Measurements from ENCODE around the gene HOXC13. TPM values are rescaled to one million over a fixed set of nuclear protein-coding genes. Genes with fewer than 3 reads are reported as not detected.

HOXC13 gene
- total RNA-seq, 1 experiment from 2014 or later: not detected

GRCh38 chr12:53985994-53986685 lies 47.5 kb downstream of the HOXC13 start:
- H3K9ac ChIP-seq (ENCODE audit: low read length): no peak overlapping the region
- H3K4me2 ChIP-seq (ENCODE audit: low read depth, low read length, poor library complexity, severe bottlenecking): no peak overlapping the region
- H3K79me2 ChIP-seq (ENCODE audit: low read length): no peaks in the 10 kb centered on the region
- H3K4me3 ChIP-seq (ENCODE audit: low read length): no peak overlapping the region
- H4K20me1 ChIP-seq (ENCODE audit: insufficient read depth, low read depth, low read length): no peaks in the 10 kb centered on the region
- peaks cover 19% of the 10 kb centered on the region for H3K4me1 ChIP-seq (ENCODE audit: low read length)
- no peak overlapping the region for H3K27ac ChIP-seq (ENCODE audit: low read length)
- DNase-seq: no peak
- no peaks in the 10 kb centered on the region for H3K9me3 ChIP-seq (ENCODE audit: low read length)
- no peaks in the 10 kb centered on the region for H3K36me3 ChIP-seq (ENCODE audit: insufficient read depth, low read length)
- no peaks in the 10 kb centered on the region for H3K9me2 ChIP-seq (replicated peaks; ENCODE audit: insufficient read depth, low read length)
- no peak overlapping the region for H2AFZ ChIP-seq (ENCODE audit: low read length)
- H3K27me3 ChIP-seq (ENCODE audit: low read length): no peaks in the 10 kb centered on the region

GRCh38 chr12:53986686-53987483 lies 48.3 kb downstream of the HOXC13 start:
- H3K79me2 ChIP-seq (ENCODE audit: low read length): no peaks in the 10 kb centered on the region

GRCh38 chr12:53987787-53988230 lies 49.2 kb downstream of the HOXC13 start:
- H3K9me2 ChIP-seq (replicated peaks; ENCODE audit: insufficient read depth, low read length): no peaks in the 10 kb centered on the region
- no peaks in the 10 kb centered on the region for H3K9me3 ChIP-seq (ENCODE audit: low read length)
- H3K36me3 ChIP-seq (ENCODE audit: insufficient read depth, low read length): no peaks in the 10 kb centered on the region
- H3K4me1 ChIP-seq (ENCODE audit: low read length): peaks cover 19% of the 10 kb centered on the region
- no peaks in the 10 kb centered on the region for H3K27me3 ChIP-seq (ENCODE audit: low read length)
- H3K4me2 ChIP-seq (ENCODE audit: low read depth, low read length, poor library complexity, severe bottlenecking): no peak overlapping the region
- H2AFZ ChIP-seq (ENCODE audit: low read length): no peak overlapping the region
- H3K4me3 ChIP-seq (ENCODE audit: low read length): no peak overlapping the region
- H4K20me1 ChIP-seq (ENCODE audit: insufficient read depth, low read depth, low read length): no peaks in the 10 kb centered on the region
- no peak for DNase-seq
- H3K9ac ChIP-seq (ENCODE audit: low read length): no peak overlapping the region
- no peaks in the 10 kb centered on the region for H3K79me2 ChIP-seq (ENCODE audit: low read length)
- H3K27ac ChIP-seq (ENCODE audit: low read length): no peak overlapping the region

More at GRCh38 chr12:53986686-53987483, 48.3 kb downstream of the HOXC13 start:
- H3K27ac ChIP-seq (ENCODE audit: low read length): no peak overlapping the region
- no peak for DNase-seq
- H4K20me1 ChIP-seq (ENCODE audit: insufficient read depth, low read depth, low read length): no peaks in the 10 kb centered on the region
- no peaks in the 10 kb centered on the region for H3K27me3 ChIP-seq (ENCODE audit: low read length)
- H3K36me3 ChIP-seq (ENCODE audit: insufficient read depth, low read length): no peaks in the 10 kb centered on the region
- no peak overlapping the region for H3K4me3 ChIP-seq (ENCODE audit: low read length)
- H2AFZ ChIP-seq (ENCODE audit: low read length): no peak overlapping the region
- peaks cover 19% of the 10 kb centered on the region for H3K4me1 ChIP-seq (ENCODE audit: low read length)
- no peaks in the 10 kb centered on the region for H3K9me2 ChIP-seq (replicated peaks; ENCODE audit: insufficient read depth, low read length)
- no peak overlapping the region for H3K4me2 ChIP-seq (ENCODE audit: low read depth, low read length, poor library complexity, severe bottlenecking)
- H3K9ac ChIP-seq (ENCODE audit: low read length): no peak overlapping the region
- H3K9me3 ChIP-seq (ENCODE audit: low read length): no peaks in the 10 kb centered on the region

- Histone ChIP-seq H3K79me2 (ENCODE audit: low read length) (no peaks in the 10 kb centered on the region), H3K9ac (ENCODE audit: low read length) (no peak overlapping the region), H3K4me3 (ENCODE audit: low read length) (peak overlapping the region; percentile 12; the same call in 1 of the 2 replicates), H3K9me2 (replicated peaks; ENCODE audit: insufficient read depth, low read length) (no peaks in the 10 kb centered on the region), H3K27ac (ENCODE audit: low read length) (no peak overlapping the region), H3K27me3 (ENCODE audit: low read length) (no peaks in the 10 kb centered on the region), H3K4me2 (ENCODE audit: low read depth, low read length, poor library complexity, severe bottlenecking) (peak overlapping the region; percentile 51), H3K4me1 (ENCODE audit: low read length) (peaks cover 19% of the 10 kb centered on the region), H3K36me3 (ENCODE audit: insufficient read depth, low read length) (no peaks in the 10 kb centered on the region), H4K20me1 (ENCODE audit: insufficient read depth, low read depth, low read length) (no peaks in the 10 kb centered on the region), H3K9me3 (ENCODE audit: low read length) (no peaks in the 10 kb centered on the region), H2AFZ (ENCODE audit: low read length) (no peak overlapping the region)
- DNase-seq: no peak
These were observed 50.1 kb downstream of the HOXC13 start for GRCh38 chr12:53988541-53989226.

- no peaks in the 10 kb centered on the region for H3K9me2 ChIP-seq (replicated peaks; ENCODE audit: insufficient read depth, low read length)
- peak; percentile 82 for DNase-seq
- H3K79me2 ChIP-seq (ENCODE audit: low read length): no peaks in the 10 kb centered on the region
- no peaks in the 10 kb centered on the region for H4K20me1 ChIP-seq (ENCODE audit: insufficient read depth, low read depth, low read length)
- H3K27ac ChIP-seq (ENCODE audit: low read length): no peak overlapping the region
- no peaks in the 10 kb centered on the region for H3K27me3 ChIP-seq (ENCODE audit: low read length)
- peak overlapping the region; percentile 31 for H3K9ac ChIP-seq (ENCODE audit: low read length)
- no peaks in the 10 kb centered on the region for H3K9me3 ChIP-seq (ENCODE audit: low read length)
- peak overlapping the region; percentile 12; the same call in 1 of the 2 replicates for H3K4me3 ChIP-seq (ENCODE audit: low read length)
- H3K36me3 ChIP-seq (ENCODE audit: insufficient read depth, low read length): no peaks in the 10 kb centered on the region
- H3K4me2 ChIP-seq (ENCODE audit: low read depth, low read length, poor library complexity, severe bottlenecking): peak overlapping the region; percentile 51
- peaks cover 19% of the 10 kb centered on the region for H3K4me1 ChIP-seq (ENCODE audit: low read length)
- H2AFZ ChIP-seq (ENCODE audit: low read length): no peak overlapping the region; the same call in 1 of the 2 replicates
These were observed 50.8 kb downstream of the HOXC13 start for GRCh38 chr12:53989227-53990113.

GRCh38 chr12:53990311-53991076 lies 51.9 kb downstream of the HOXC13 start:
- Histone ChIP-seq H3K9ac (ENCODE audit: low read length) (no peak overlapping the region), H3K4me2 (ENCODE audit: low read depth, low read length, poor library complexity, severe bottlenecking) (no peak overlapping the region), H2AFZ (ENCODE audit: low read length) (no peak overlapping the region), H3K4me1 (ENCODE audit: low read length) (peaks cover 21% of the 10 kb centered on the region), H3K27ac (ENCODE audit: low read length) (no peak overlapping the region), H3K27me3 (ENCODE audit: low read length) (no peaks in the 10 kb centered on the region), H3K79me2 (ENCODE audit: low read length) (no peaks in the 10 kb centered on the region), H3K4me3 (ENCODE audit: low read length) (no peak overlapping the region), H3K36me3 (ENCODE audit: insufficient read depth, low read length) (no peaks in the 10 kb centered on the region), H4K20me1 (ENCODE audit: insufficient read depth, low read depth, low read length) (no peaks in the 10 kb centered on the region), H3K9me3 (ENCODE audit: low read length) (no peaks in the 10 kb centered on the region), H3K9me2 (replicated peaks; ENCODE audit: insufficient read depth, low read length) (no peaks in the 10 kb centered on the region)
- DNase-seq: no peak

GRCh38 chr12:53991077-53991460 lies 52.4 kb downstream of the HOXC13 start:
- H3K27ac ChIP-seq (ENCODE audit: low read length): no peak overlapping the region

More at GRCh38 chr12:53991077-53991460, 52.4 kb downstream of the HOXC13 start:
- H4K20me1 ChIP-seq (ENCODE audit: insufficient read depth, low read depth, low read length): no peaks in the 10 kb centered on the region
- peaks cover 27% of the 10 kb centered on the region for H3K4me1 ChIP-seq (ENCODE audit: low read length)
- no peaks in the 10 kb centered on the region for H3K79me2 ChIP-seq (ENCODE audit: low read length)
- H3K9me3 ChIP-seq (ENCODE audit: low read length): no peaks in the 10 kb centered on the region
- H3K4me3 ChIP-seq (ENCODE audit: low read length): no peak overlapping the region
- no peak overlapping the region for H3K9ac ChIP-seq (ENCODE audit: low read length)
- DNase-seq: no peak
- H3K36me3 ChIP-seq (ENCODE audit: insufficient read depth, low read length): no peaks in the 10 kb centered on the region
- H3K4me2 ChIP-seq (ENCODE audit: low read depth, low read length, poor library complexity, severe bottlenecking): no peak overlapping the region
- H3K9me2 ChIP-seq (replicated peaks; ENCODE audit: insufficient read depth, low read length): no peaks in the 10 kb centered on the region
- no peak overlapping the region for H2AFZ ChIP-seq (ENCODE audit: low read length)
- no peaks in the 10 kb centered on the region for H3K27me3 ChIP-seq (ENCODE audit: low read length)
